RKO (cell line): Measurements from ENCODE around the gene ASB9.
"Not testable (repeated sequence)": the region's sequence is repeated elsewhere in the genome, so short reads cannot be mapped to it uniquely, and the experiment has no call there.

Source experiments
- DNase-seq: peaks from one replicate; pipeline ENCODE4 v3.0.0-alpha.2; 2016; ENCODE audit warnings: low spot score

ASB9 gene

DNA sequence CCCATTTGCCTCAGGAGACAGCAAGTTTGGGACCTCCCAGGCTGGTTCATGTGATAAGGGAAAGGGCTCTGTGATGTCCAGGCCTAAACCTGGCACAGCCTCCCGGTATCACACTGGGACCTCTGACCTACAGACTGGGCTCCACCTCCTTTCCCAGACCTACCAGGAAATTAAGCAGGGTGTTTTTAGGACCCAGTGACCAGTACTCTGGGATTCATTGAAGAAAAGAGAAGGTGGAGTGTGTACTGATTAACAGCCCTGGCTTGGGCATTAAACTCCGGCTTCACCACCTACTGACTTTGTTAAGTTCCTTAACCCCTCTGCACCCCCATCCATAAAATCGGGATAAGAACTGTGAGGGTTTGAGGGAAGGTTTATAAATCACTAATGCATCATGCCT is 28.6 kb downstream of the ASB9 start:
- no peak for DNase-seq

DNA sequence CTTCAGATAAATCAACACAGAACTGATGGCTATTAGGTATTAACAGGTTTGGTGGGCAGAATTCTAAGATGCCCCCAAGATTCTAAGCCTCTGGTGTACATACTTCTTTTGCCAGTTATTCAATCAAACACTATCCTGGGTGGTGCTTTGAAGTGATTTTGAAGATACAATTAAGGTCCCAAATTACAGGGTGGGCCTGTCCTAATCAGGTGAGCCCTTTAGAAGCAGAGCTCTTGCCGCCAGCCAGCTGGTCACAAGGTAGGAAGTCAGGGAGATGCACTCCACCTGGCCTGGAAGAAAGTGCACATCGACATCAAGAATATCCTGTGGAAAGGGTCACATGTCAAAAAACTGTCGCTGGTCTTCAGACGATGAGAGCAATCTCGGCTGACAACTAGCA is 29.5 kb downstream of the ASB9 start:
- DNase-seq: no peak

DNA sequence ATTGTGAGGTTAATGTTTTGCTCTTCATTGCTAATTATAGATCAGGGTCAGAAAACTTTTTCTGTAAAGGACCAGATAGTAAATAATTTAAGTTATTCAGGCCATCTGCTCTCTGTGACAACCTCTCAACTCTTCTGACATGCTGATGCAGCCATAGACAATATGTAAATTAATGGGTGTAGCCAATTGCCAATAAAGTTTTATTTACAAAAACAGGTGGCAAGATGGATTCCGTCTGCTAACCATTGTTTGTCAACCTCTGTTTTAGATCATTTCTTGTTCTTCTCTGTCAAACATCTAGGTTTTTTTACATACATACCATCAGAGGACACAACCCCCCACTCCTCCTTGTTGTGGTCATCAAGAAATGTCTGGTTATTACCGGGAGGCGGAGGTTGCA is 33.7 kb downstream of the ASB9 start:
- no peak for DNase-seq

DNA sequence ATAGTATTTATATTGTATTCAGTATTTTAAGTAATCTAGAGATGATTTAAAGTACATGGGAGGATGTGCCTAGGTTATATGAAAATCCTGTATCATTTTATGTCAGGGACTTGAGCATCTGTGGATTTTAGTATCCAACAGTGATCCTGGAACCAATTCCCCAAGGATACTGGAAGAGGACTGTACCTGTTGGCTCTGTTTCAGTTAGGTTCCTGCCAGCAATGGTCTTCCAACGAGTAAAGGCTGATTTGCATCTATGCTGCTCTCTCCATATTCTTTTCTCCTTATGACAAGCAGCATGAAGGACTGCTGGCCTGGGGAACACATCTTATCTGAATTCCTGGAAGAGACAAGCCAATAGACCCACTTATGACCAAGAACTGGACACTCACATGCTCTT is 34.9 kb downstream of the ASB9 start:
- DNase-seq: no peak

DNA sequence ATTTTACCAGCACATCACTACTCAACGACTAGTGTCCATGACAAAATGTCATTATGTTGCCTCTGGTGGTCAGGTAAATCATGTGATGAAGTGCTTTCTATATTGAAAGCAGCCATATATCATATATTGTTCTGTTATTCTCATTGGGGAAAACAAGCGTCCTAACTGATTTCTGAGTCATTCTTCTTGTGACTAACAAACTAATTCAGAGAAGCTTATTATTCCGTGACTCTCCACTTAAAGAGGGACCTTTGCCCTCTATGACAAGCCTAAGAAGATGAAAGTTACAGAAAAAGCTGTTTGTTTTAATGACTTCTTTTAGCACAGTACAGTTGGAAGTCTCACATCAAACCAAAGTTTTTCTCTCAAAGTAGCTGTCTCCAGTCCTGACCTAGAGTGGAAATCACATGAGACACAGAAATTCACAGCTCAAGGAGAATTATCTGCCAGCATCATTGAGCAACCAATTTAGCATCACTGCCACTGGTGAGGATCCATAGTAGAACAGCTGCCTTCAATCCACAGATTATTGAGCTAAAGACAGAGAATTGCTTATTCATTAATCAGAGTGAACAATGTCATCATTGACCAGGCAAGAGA is 36.4 kb downstream of the ASB9 start:
- DNase-seq: peak; percentile 29

DNA sequence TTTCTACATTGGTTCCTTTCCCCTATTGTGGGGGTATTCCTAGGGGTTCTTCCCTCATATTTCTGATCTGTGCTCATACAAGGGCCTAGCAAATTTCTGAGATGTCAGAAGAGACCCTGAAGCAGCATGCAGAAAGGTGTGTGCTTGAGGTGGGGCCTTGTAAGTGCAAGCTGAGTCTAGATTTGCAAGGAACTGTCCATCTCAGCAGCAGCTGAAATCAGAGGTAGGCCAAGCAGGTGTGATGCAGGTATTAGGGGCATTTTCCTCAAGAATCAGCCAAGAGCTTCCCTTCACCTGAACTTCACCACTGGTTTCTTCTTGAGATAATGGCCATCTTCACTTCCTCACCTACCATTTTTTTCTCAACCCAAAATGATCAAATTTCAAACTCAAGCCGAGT is 45.1 kb downstream of the ASB9 start:
- no peak for DNase-seq

DNA sequence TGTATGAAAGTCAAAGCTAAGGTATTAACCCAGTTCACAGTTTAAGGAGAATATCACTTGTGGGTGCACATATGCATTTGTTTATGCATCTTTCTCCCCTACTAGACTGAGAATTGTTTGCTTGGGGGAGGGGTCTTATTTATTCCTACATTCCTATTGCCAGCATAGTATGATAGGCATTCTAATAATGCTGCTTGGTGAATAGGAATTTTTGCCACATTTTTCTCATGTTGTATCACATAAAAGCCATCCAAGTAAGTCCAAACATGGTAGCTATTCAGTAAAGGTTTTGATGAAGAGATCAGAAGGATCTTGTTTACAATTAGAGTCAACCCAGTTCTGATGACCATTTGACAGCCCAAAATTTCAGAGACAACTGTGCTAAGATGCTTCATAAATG is 48.6 kb downstream of the ASB9 start:
- no peak for DNase-seq

DNA sequence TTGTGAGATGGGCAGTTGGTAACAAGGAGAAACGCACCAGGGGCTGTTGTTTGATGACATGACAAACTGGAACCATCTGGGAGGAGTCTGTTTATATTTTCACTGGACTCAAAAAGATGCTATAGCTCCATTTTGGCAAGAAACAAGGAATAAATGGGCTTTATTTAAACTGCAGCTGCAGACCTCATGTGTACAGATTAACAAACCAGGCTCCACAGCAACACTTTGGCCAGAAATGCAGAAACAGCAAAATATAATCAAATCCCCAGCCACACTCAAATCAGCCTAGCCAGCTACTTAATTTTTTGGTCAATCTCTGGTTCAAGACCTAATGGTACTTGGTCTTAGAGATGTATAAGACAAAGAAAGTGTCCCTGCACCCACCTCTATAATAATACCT is 52.7 kb downstream of the ASB9 start:
- no peak for DNase-seq

DNA sequence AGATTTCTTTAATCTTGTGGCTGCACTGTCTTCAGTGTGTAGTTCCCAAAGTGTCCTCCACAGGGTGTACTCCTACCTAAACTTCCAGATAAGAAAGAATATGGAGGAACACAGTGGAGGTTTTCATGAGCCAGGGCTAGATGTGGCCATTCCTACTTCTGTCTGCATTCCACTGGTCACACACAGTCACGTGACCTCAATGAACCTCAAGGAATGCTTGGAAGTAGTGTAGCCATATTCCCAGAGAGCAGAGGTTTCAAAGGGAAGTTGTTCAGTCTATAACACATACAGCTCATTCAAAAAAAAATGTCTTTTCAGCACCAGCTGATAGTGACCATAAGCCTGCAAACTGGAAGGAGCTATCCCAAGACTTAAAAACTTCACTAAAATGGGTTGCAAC is 53.6 kb downstream of the ASB9 start:
- no peak for DNase-seq

DNA sequence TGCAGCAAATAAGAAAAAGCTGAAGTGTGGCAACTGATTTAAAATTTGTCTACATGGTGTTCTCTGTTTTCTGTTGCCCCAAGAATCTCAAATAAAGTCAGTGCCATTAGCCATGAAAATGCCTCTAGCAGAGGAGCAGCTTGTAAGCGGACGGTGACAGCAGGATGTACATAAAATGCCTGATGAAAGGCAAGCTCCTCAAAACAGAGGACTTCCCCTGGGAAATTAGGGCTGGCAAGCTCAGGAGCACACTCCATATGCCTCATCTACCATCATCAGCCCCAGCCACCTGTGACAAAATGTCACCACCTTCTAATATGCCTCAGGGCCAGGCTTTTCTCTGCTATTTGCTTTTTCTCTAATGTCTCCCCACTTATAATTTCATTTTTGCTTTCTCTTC is 54.5 kb downstream of the ASB9 start:
- no peak for DNase-seq

DNA sequence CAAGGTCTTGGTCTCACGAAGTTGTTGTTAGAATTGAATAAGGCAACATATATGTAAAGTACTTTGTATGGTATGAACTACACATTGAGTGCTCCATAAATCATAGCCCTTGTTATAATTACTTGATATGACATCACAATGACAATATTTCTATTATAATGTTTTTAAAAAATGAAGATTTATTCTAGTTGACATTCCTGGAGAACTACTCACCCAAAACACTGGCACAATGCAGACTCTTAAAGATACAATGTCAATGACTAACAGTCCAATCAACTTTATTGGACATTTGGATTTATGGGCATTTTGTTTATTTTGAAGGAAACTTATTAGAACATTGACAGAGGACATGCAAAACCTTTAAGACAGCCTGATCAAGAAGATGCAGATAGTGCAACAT is 55.3 kb downstream of the ASB9 start:
- DNase-seq: no peak

DNA sequence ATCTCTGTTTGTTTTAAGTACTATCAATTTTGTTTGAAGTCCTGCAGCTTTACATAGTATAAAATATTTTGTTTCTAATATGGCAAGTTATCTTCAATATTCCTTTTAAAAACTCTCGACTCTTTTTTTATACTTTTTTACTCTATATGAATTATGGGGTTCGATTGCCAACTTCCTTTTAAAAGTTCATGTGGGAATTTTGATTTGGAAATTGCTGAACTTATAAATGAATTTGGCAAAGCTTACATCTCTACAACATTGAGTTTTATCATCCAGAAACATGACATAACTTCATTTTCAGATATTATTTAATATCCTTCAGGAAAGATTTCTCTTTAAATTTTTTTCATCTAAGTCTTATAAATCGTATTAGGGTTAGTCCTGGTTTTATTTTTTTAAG is 60.8 kb downstream of the ASB9 start:
- no peak for DNase-seq

DNA sequence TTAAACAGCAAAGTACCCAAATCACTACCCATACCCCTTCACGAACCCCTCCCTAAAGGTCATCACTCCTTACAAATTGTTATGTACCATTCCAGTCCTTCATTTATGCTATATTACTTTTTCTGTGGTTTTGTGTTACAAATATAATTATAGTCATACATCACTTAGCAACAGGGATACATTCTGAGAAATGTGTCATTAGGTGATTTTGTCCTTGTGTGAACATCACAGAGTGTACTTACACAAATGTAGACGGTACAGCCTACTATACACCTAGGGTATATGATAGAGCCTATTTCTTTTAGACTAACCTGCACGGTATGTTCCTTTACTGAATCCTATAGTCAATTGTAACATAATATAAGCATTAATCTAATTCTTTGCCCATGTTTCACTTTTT is 61.9 kb downstream of the ASB9 start:
- no peak for DNase-seq

DNA sequence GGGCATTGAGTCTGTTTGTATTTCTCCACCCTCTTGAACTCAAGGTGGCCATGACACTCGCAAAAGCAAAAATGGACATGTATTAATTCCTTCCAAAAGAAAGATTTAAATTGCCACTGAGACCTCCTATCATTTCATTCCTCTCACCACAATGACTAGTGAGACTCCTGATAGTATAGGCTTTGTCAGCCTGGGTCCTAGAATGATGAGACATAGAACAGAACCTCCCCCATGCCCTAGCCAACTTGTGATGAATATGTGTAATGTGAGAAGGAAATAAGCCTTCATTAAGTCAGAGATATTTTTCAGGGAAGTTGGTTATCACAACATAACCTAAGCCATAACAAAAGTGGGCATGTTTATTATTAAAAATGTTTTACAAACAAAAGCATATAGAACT is 62.5 kb downstream of the ASB9 start:
- no peak for DNase-seq

DNA sequence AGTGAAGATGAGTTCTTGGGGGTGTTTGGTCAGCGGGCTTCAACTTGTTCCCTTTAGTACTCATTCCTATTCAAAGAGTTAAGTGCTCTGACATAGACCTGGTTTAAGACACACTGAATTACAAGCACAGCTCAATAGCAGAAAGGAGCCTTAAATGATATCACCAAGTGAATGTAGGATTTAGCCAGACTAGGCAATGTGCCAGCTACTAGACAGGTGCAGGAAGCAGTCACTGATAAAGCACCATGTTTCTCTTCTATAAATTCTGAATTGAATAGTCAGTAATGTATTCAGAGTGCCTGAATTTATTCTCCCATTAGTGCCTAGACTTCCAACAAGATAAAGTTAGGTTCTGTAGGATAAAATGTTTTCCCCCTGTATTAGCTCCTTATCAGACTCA is 63.6 kb downstream of the ASB9 start:
- DNase-seq: no peak

DNA sequence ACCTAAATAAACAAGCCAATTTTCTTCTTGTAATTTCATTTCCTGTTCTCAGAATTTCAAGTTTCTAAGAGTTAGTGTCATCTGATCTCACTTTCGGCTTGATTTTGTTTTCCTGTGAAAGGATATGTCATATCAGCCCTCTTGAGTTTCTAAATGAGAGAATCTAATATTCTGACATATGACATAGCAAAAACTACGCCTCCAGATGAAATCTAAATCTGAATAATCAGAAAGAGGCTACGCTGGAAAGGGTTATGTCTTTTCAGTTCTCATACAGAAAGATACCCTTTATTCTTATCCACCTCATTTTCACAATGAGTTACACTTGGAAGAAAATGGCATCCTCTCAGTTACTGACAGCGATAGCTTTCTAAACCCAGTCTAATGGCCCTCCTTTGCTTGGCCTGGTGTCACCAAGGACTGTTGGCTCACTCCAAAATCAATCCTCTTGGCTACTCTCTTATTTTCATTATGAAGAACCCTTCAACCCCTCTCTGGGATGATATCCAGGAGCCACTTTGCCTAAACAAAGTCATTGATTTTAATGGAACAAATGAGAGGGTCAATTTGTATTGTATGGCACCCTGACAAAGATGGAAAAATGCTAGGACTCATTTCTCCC is 65.6 kb downstream of the ASB9 start:
- DNase-seq: no peak

DNA sequence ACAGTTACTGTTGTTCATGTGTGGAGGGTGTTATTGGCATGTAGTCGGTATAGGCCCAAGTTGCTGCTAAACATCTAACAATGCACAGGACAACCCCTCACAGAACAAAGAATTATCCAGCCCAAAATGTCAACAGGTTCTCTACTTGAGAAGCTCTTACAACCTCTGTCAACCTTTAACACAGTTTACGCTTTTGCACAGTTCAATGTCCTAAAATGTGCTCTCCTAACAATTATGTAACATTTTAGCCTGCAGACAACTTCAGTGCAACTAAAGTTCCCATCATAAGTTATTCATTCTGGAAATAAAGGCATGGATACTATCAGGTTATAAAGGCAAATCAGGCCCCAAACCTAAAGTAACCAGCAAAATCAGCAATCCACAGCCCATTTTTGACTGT is 66.2 kb downstream of the ASB9 start:
- DNase-seq: no peak

DNA sequence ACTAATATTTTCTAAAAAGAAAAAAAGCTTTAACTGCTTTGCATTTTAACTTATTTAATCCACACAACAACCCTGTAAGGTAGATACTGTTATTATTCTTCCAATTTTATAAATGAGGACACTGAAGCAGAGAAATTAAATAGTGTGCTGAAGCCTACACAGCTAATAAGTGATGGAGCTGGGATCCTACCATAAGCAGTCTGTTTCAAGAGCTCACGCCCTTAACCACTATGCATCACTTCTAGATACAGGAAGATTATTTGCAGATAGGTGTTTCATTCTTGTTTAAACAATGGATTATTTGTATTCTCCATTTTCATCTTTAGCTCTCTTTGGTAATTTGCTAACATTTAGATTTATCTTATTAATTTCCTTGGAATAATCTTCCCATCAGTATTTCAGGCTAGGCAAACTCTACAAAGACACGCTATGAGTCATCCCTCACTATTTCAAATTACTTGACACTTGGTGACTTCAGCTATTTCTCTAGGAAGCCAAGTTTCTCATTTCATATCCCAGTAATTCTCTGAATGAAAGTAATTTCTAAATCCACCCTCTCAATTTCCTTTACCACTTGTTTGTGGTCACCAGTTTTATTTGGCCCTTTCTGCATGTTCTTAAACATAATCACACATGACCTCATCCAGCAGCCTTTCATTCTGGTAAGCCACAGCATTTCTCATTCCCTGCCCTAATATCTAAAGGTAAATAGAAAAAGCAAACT is 67.3 kb downstream of the ASB9 start:
- DNase-seq: no peak

DNA sequence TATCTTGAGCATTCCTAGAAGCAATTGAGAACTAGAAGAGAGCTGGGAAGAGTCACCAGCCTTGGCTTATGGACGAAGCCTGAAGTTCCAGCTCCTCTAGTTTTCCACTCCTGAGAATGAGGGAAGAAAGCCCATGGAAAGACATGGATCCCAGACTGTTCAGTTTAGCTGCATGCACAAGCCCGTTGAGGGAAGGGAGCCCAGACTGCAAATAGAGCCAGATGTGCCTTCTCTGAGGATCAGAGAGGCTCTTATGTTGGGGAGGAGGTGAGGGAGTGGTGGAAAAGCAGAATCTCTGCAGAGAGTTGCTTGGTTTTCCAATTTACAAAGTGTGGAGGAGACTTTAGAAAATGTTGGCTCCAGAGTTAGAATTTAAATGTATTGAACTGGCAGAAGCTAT is 69.0 kb downstream of the ASB9 start:
- no peak for DNase-seq

DNA sequence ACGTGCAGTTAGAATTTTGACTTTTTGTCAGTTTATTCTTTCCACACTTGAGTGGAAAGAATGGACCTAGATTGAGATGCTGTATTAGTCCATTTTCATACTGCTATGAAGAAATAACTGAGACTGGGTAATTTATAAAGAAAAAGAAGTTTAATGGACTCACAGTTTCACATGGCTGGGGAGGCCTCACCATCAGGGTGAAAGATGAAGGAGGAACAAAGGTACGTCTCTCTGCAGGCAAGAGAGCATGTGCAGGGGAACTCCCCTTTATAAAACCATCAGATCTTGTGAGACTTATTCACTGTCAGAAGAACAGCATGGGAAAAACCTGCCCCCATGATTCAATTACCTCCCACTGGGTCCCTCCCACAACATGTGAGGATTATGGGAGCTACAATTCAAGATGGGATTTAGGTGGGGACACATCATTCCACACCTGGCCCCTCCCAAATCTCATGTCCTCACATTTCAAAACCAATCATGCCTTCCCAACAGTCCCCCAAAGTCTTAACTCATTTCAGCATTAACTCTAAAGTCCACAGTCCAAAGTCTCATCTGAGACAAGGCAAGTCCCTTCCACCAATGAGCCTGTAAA is 71.2 kb downstream of the ASB9 start:
- DNase-seq: not testable (repeated sequence)

DNA sequence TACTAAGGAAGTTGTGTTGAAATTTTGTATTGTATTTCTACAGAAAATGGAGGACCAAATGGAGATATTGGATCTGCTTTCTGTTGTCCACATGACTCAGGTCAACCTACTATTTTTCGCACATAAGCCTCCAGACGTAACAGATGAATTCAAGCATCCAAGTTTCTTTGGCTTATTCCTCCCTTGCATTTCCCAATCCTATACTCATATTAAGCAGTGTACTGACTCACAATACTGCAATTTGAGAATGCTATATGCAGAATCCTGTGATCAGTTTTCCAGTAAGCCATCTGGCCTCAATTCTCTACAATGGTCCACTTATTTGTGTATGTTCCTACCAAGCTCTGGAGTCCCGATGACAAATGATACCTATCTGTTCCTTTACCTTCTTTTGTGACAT is 75.7 kb downstream of the ASB9 start:
- no peak for DNase-seq
